DMS79 (cell line): ENCODE results near the gene GPR150.

Experiments used
- DNase-seq: peaks from one replicate; lab custom pipeline; 2025; lab: John Stamatoyannopoulos, UW

The GPR150 gene

GRCh38 chr5:95620030-95620869, at the start of gene GPR150:
Gene GPR150, plus strand, starts transcription at chr5:95620087. Its CDS starts 189 bp downstream, at chr5:95620276.
- DNase-seq, result no peak

GRCh38 chr5:95572016-95572415, 47.9 kb upstream of the GPR150 start:
- DNase-seq, result no peak

- no peak for DNase-seq
Observed at GRCh38 chr5:95581576-95581975, 38.3 kb upstream of the GPR150 start.

DNA sequence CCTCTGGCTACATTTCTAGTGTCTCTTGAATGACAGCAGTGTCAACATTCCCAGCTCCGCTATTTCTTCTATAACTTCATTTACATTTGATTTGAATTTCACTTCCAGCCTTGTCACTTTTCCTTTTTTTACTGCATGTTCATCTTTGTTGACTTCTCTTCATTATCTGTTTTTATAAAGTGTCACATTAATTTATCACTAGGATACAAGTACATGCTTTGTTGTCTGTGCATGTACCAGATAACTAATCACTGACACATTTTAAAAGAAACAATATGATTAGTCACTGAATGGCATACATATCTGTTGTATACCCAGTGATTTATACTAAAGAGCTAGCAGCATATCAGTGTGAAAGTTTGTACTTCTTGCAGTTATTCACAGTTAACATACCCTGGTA, 35.9 kb upstream of the GPR150 start:
- no peak for DNase-seq

DNA sequence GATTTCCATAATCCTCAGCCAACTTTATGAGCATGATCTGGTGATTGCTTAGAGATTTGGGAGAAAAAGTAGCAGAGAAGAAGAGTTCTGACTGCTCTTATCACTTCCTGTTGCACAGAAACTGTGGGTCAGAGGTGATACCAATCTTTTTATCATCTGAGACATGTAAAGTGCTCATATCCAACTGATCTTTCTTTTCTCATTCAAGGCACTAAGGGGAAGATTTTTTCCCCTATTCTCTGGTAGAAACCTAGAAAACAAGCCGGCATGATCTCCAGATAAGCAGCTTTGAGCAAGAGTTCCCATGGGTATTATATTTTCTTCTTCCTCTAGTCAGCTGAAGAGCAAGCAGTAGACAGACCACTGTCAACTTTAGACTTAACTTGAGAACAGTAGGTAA, 29.0 kb upstream of the GPR150 start:
- DNase-seq, result no peak

DNA sequence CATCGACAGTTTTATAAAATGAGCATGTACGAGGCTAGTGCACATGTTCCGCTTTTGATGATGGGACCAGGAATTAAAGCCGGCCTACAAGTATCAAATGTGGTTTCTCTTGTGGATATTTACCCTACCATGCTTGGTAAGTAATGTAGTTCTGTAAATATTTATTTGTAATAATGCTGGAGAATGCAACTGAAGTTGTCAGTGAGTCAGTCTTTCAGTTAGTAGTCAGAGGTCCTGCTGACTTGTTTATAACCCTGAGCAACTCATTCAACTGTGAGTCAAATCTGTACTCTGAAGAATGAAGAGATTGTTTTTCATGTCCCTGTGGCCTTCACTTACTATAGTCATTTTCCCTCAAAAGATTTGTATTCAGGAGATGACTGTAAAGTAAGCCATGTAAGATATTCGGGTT, 28.4 kb upstream of the GPR150 start:
- no peak for DNase-seq

DNA sequence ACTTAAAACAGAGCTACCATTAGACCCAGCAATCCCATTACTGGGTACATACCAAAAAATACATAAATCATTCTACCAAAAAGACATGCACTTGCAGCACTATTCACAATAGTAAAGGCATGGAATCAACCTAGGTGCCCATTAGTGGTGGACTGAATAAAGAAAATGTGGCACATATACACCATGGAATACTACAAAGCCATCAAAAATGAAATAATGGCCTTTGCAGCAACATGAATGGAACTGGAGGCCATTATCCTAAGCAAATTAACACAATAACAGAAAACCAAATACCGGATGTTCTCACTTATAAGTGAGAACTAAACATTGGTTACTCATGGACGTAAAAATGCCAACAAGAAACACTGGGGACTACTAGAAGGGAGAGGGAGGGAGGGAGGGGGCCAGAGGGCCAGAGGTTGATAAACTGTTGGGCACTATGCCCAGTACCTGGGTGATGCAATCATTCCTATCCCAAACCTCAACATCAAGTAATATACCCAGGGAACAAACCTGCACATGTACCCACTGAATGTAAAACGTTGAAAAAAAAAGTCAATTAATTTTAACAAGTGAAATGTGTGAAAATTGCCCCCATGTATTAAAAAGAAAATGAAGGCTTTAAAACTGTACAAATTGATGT, 24.5 kb upstream of the GPR150 start:
- no peak for DNase-seq

DNA sequence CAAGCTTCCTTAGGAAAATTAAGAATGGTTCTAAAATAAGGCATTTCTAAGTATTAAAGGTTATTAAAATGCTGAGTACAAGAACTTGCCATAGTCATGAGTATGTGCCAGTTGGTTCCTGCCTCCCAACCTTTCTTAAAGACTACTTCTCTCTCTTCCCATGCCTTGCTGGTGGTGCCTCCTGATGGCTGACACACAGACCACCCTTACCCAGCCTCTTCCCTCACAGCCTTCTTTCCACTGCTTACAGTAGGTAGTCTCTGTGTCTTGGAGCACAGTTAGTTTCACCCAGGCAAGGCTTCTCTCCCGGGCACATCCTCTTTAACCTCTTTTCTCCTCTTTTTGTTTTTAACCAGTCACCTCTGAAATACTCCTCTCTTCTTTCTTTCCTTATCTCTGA, 20.6 kb upstream of the GPR150 start:
- DNase-seq, result no peak

DNA sequence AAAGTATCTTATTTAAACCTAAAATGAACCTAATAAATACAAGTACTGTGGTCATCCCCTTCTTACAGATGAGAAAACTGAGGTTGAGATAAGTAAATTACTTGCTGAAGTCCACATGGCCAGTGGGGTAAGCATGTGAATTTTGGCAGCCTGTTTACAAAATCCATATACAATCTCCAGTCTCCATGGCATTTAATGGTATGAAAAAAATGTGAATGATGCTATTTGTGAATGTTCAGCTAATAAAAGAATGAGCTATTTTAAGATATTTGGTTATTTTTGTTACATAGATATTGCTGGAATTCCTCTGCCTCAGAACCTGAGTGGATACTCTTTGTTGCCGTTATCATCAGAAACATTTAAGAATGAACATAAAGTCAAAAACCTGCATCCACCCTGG, 19.3 kb upstream of the GPR150 start:
- DNase-seq, result no peak

- DNase-seq, result no peak
Observed at GRCh38 chr5:95605786-95606185, 14.1 kb upstream of the GPR150 start.

DNA sequence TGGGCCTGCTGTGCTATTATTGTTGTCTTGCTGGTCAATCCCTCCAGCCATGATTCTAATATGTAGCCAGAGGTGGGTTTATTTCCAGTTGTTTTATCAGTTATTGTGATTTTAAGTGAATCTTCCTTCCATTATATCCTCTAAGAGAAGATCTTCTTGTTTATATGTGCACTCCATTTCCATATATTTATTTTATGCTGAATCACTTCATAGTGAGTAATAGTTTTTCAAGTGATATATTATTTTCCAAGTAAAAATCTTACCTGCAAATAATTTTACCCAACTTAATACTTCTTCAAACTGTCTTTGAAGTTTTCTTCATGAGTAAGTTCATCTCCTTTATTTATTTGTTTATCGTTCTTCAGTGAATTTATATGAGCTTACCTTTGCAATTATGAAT, 13.5 kb upstream of the GPR150 start:
- DNase-seq, result no peak

DNA sequence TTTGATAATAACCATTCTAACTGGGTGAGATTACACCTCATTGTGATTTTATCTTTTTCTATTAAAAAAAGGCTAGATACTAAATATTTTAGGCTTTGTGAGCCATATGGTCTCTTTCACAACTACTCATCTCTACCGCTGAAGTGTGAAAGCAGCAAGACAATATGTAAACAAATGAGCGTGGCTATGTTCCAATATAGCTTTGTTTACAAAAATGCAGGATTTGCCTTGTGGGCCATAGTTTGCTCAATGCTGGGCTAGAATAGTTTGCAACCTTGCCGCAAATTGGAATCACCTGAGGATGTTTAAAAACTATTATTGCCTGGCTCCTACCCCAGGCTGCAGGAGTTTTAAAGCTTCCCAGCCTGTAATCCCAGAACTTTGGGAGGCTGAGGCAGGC, 10.2 kb upstream of the GPR150 start:
- no peak for DNase-seq

- DNase-seq, result no peak
Observed at GRCh38 chr5:95610546-95610945, 9.3 kb upstream of the GPR150 start.

DNA sequence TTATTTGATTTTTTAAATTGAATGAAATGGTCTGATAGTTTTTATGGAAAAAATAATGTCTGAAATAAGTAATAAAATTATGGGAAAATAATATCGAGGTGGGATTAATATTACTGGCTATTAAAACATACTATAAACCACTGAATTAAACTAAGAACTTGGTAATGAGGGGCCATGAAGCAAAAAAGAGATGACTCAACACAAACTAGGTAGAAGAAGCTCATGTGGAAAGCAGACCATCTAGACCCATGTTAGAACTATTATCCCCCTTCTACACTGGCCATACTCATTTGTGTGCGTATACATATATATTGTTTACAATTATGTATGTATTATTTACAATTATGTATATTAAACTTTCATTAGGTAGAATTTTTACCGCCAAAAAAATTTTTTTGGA, 8.5 kb upstream of the GPR150 start:
- no peak for DNase-seq

- DNase-seq, result no peak
Observed at GRCh38 chr5:95613514-95613913, 6.4 kb upstream of the GPR150 start.

DNA sequence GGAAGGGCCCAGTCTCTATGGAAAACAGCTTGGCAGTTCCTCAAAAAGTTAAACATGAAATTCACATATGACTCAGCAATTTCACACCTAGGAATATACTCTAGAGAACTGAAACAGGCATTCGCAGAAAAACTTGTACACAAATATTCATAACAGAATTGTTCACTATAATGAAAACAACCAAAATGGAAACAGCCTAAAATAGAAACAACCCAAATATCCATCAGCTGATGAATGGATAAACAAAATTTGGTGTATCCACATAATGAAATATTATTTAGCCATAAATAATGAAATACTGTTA, 4.8 kb upstream of the GPR150 start:
- DNase-seq, result no peak

- DNase-seq, result no peak
Observed at GRCh38 chr5:95617057-95617456, 2.8 kb upstream of the GPR150 start.

DNA sequence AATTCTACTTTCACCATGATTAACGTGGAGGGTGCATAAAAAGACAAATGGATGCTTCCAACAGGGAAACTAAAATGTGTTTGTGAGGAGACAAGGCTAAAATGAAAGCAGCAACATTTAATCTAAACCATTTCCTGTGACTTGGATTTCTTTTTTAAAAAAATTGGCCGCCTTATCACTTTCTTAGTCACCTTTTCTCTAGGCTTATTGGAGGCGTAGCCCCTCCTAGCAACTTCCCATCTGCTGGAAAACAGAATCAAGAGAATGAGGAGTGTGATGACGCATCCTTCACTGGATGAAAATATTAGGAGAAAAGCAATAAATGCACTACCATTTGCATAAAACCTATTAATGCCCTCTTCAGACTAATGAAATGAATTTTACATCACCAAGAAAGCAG, 791 bp upstream of the GPR150 start:
- no peak for DNase-seq

GRCh38 chr5:95619514-95620029, 315 bp upstream of the GPR150 start:
- no peak for DNase-seq

GRCh38 chr5:95620870-95621838, 1.3 kb downstream of the GPR150 start:
- DNase-seq, result no peak

- DNase-seq, result no peak
Observed at GRCh38 chr5:95621839-95622629, 2.1 kb downstream of the GPR150 start.

- DNase-seq, result no peak
Observed at GRCh38 chr5:95623706-95624105, 3.8 kb downstream of the GPR150 start.
